HepG2 (cell line): Measurements from ENCODE around the gene SDHAF3. TPM values are rescaled to one million over a fixed set of nuclear protein-coding genes. Genes with fewer than 3 reads are reported as not detected.
A peak's percentile ranks its signal among the peaks of the same experiment; 100 is the strongest.

Experiments
- ARHGAP35 ChIP-seq: sonication (generic); formaldehyde crosslinking; IDR thresholded peaks from 2 replicates; pipeline ENCODE4 v1.9.0; 2022; ENCODE audit warnings: mild to moderate bottlenecking, inconsistent platforms, moderate library complexity, missing genetic modification reagents, borderline replicate concordance
- HMG20B ChIP-seq: conservative IDR thresholded peaks from 2 replicates; pipeline ENCODE4 v1.6.1; 2016; ENCODE audit warnings: missing genetic modification reagents, missing compliant biosample characterization
- HNF1A ChIP-seq, 2 experiments: sonication (generic) in 1 of 2; formaldehyde crosslinking in 1 of 2; IDR thresholded peaks; 2 replicates each; pipeline versions ENCODE4 v1.4.0 to v1.6.1; 2016 to 2020; ENCODE audit warnings: borderline replicate concordance in 1 of 2, low read depth in 1 of 2, mild to moderate bottlenecking in 1 of 2, missing genetic modification reagents in 1 of 2
- KAT8 ChIP-seq: IDR thresholded peaks from 2 replicates; pipeline ENCODE4 v1.6.1; 2016; ENCODE audit warnings: missing genetic modification reagents, missing compliant biosample characterization
- MBD4 ChIP-seq: IDR thresholded peaks from 2 replicates; pipeline ENCODE4 v1.6.1; 2012; ENCODE audit warnings: low read length, inconsistent platforms, borderline replicate concordance
- MYC ChIP-seq: sonication (generic); formaldehyde crosslinking; IDR thresholded peaks from 2 replicates; pipeline ENCODE4 v1.9.0; 2021; ENCODE audit warnings: missing genetic modification reagents, borderline replicate concordance
- NFKBIZ ChIP-seq: IDR thresholded peaks from 2 replicates; pipeline ENCODE4 v1.6.1; 2018; ENCODE audit warnings: missing genetic modification reagents, missing compliant biosample characterization
- PHF21A ChIP-seq: sonication (generic); formaldehyde crosslinking; IDR thresholded peaks from 2 replicates; pipeline ENCODE4 v1.5.0; 2020; ENCODE audit warnings: mild to moderate bottlenecking, missing genetic modification reagents
- POGK ChIP-seq: sonication (generic); formaldehyde crosslinking; conservative IDR thresholded peaks from 2 replicates; pipeline ENCODE4 v1.8.0; 2022; ENCODE audit warnings: mild to moderate bottlenecking, moderate library complexity, missing genetic modification reagents
- RORA ChIP-seq: sonication (generic); formaldehyde crosslinking; IDR thresholded peaks from 2 replicates; pipeline ENCODE4 v1.5.0; 2020; ENCODE audit warnings: mild to moderate bottlenecking, missing genetic modification reagents, moderate library complexity
- SUZ12 ChIP-seq: fragments of 150-350 bp; IDR thresholded peaks from 2 replicates; pipeline ENCODE4 v1.6.1; 2014; ENCODE audit warnings: low read depth, low read length
- TSC22D2 ChIP-seq: sonication (generic); formaldehyde crosslinking; IDR thresholded peaks from 2 replicates; pipeline ENCODE4 v1.5.1; 2020; ENCODE audit warnings: missing genetic modification reagents, mild to moderate bottlenecking, borderline replicate concordance
- ZNF143 ChIP-seq: sonication (generic); formaldehyde crosslinking; IDR thresholded peaks from 2 replicates; pipeline ENCODE4 v1.4.0; 2020; ENCODE audit warnings: missing genetic modification reagents
- ZNF644 ChIP-seq: IDR thresholded peaks from 2 replicates; pipeline ENCODE4 v1.6.1; 2016; ENCODE audit warnings: low read depth
- ZNF704 ChIP-seq: sonication (generic); formaldehyde crosslinking; IDR thresholded peaks from 2 replicates; pipeline ENCODE4 v1.8.1; 2023; ENCODE audit warnings: mild to moderate bottlenecking, inconsistent platforms, moderate library complexity, missing genetic modification reagents, borderline replicate concordance
- ZNF784 ChIP-seq: sonication (generic); formaldehyde crosslinking; IDR thresholded peaks from 2 replicates; pipeline ENCODE4 v1.5.1; 2020; ENCODE audit warnings: missing genetic modification reagents, mild to moderate bottlenecking, borderline replicate concordance
- polyA plus RNA-seq, 8 experiments: library from polyadenylated mRNA; depleted of rRNA in 3 of 8; stranded (reverse) in 7 of 8; unstranded in 1 of 8; fragments of >200 nt; fragmentation: Illumina TruSeq in 4 of 8; extraction: Trizol in 4 of 8; gene quantifications; 2 replicates each; pipeline versions ENCODE4 v1.2.1 to v1.2.3, GENCODE V29; 2011 to 2016; ENCODE audit warnings: low read depth in 4 of 8, missing spikeins in 1 of 8, mixed read lengths in 1 of 8; ENCODE audit not compliant: insufficient read depth in 1 of 8
- total RNA-seq, 5 experiments: library from RNA; depleted of rRNA; stranded (reverse); fragments of >200 nt; fragmentation: Illumina TruSeq; extraction: Trizol; gene quantifications; 2 replicates each; pipeline ENCODE4 v1.2.3, GENCODE V29; 2016; ENCODE audit warnings: low read depth in 1 of 5

SDHAF3 gene
- total and polyA plus RNA-seq, 2 of the 13 experiments (the other 11 are each of a cell fraction or from before 2014, with no cell fraction given): 15.2 to 32.6 TPM

- TF ChIP-seq ZNF784 (CRISPR knock-in tag) (peak; percentile 99; the same call in 1 of the 2 replicates), RORA (CRISPR knock-in tag) (no peak), ZNF644 (CRISPR knock-in tag) (no peak), MYC (CRISPR knock-in tag) (peak; percentile 92), ZNF704 (CRISPR knock-in tag) (peak; percentile 83; the same call in 1 of the 2 replicates), NFKBIZ (CRISPR knock-in tag) (no peak), SUZ12 (no peak), HNF1A (IDR thresholded peaks at IDR 0.05; ENCODE audit: low read depth) (no peak), HNF1A (CRISPR knock-in tag; IDR thresholded peaks at IDR 0.05; ENCODE audit: borderline replicate concordance) (peak; percentile 74; the same call in 1 of the 2 replicates), ZNF143 (peak; percentile 70), KAT8 (CRISPR knock-in tag) (peak; percentile 99), MBD4 (no peak), HMG20B (CRISPR knock-in tag) (no peak; the same call in 1 of the 2 replicates), TSC22D2 (CRISPR knock-in tag) (no peak), PHF21A (CRISPR knock-in tag) (peak; percentile 54; the same call in 1 of the 2 replicates), ARHGAP35 (peak; percentile 78; the same call in 1 of the 2 replicates), POGK (peak; percentile 94)
These were observed at the start of gene SDHAF3 (continued) for GRCh38 chr7:97117372-97118188.
